SW 1271 (cell line): ENCODE results near the gene SLC47A1.
"Not testable (repeated sequence)": the region's sequence is repeated elsewhere in the genome, so short reads cannot be mapped to it uniquely, and the experiment has no call there.

Experiments
- DNase-seq, 2 experiments: peaks; one replicate each; lab custom pipeline; 2025; lab: John Stamatoyannopoulos, UW

Gene SLC47A1

DNA sequence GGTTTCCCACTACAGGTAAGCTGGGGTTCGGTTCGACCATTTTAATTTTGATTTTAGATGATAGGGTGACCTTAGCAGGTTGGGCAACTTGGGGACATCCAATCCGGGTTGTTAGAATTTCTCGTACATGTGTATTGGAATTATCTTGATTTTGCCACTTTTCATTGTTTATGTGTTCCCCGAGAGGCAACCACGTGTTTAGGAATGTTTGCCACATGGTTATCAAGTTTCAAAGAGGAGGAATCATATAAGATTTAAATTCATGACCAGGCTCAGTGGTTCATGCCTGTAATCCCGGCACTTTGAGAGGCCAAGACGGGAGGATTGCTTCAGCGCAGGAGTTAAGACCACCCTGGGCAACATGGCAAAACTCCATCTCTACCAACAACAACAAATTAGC lies 10.0 kb upstream of the SLC47A1 start:
- DNase-seq, result no peak

DNA sequence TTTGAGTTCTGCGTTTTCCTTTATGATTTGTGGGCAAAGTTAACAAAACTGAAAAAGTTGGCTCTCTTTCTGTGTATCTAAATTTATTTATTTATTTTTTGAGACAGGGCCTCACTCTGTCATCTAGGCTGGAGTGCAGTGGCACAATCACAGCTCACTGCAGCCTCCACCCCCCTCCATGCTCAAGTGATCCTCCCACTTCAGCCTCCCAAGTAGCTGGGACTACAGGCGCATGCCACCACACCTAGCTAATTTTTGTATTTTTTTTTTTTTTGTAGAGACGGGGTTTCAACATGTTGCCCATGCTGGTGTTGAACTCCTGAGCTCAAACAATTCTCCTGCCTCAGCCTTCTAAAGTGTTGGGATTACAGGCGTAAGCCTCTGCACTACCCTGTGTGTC lies 6.7 kb upstream of the SLC47A1 start:
- DNase-seq, result not testable (repeated sequence)

DNA sequence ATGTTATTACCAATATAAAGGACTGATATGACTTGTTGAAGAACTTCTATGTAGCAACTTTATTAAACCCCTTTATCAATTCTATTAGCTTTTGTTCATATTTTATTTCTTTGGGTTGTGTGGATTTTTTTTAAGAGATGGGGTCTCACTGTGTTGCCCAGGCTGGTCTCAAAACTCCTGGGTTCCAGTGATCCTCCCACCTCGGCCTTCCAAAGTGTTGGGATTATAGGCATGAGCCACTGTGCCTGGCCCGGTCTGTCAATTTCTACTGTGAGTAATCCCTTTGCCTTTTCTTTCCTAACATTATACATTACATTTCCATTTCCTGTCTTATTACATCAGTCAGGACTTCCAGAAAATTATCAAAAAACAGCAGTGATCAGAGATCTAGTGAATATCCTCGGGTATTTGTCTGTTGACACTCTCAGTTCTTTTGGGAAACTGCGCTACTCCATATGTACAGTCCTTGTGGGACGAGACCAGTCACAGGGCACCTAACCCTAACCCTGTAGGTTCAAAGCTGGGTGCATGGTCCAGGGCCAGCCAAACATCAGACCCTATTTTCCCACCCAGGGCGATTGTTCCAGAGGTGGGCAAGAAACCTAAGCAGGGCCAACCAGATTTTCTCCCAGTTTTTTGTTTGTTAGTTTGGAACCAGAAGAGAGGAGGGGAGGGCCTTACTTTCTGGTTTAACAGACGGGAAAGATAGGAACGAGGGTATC lies 1.7 kb upstream of the SLC47A1 start:
- no peak for DNase-seq

DNA sequence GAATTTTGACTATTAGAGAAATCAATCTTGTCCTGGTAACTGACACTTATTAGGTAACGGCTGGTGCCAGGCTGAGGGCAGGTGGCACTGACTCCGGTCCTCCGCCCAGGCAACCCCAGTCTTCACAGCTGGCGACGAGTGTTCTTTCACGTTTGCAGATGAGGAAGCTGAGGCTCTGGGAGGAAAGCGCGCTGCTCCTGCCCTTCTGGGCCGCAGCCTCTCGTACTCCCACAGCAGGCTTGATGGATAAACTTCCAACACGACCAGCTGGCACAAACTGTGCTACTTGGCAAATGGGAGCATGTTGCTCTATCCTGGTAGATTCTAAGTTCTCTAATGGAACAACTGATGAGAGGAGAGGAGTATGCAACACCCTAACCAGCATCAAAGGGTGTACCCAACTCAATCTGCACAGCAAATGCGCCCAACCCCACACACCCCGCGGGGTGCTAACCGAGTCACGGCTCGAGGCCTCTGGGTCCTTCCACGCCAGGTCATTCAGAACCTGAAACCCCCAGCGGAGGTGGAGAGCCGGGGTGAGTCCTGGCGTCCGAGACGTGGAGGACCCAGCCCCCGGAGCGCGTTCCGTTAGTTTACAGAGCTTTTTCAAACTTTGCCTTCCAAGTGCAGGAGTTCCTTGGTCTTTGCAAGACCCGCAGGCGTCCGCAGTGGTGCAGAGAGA lies 477 bp upstream of the SLC47A1 start:
- no peak for DNase-seq

DNA sequence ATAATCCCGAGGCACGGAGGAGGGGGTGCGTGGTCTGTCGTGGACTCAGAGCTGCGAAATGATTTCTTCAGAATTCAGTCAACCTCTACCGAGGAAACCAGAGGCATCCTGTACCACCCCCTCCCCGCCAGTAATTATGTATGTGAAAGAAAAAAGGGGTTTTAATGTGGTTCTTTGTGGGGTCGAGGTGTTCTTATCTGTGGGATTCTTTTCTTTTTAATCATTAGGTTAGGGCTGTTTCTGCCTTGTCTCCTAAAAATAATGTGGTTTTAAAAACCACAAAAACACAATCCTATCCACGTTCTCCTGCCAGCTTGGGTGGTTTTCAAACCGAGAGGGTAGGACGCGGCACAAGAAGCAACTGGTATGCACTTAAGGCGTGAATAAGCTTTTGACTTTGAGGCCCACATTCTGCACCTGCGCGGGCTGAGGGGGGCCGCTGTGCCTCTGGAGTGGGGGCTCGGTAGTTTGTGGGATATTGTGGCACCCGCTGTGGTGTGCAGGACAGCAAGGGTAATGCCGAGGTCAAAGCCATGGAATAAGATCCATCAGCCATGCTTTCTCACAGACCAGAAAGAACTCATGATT lies 1.0 kb downstream of the SLC47A1 start:
- DNase-seq, result no peak

DNA sequence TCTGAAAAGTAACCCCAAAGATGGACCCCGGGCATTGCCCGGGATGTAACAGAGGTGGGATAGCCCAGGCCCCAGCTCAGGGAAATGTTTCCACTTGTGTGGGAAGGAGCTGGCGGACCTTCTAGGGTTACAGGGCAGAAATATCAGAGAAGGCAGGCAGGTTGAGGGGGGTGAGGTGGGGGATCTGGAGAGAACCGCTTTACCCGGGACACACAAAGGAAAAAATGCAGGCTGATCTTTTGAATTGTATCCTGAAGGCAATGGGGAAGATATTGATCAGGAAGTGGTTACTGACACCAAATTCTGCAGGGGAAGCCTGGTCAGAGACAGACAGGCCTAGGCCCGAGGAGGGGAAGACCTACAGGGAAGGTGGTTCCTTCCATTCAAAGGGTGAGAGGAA lies 3.5 kb downstream of the SLC47A1 start:
- DNase-seq, result no peak

DNA sequence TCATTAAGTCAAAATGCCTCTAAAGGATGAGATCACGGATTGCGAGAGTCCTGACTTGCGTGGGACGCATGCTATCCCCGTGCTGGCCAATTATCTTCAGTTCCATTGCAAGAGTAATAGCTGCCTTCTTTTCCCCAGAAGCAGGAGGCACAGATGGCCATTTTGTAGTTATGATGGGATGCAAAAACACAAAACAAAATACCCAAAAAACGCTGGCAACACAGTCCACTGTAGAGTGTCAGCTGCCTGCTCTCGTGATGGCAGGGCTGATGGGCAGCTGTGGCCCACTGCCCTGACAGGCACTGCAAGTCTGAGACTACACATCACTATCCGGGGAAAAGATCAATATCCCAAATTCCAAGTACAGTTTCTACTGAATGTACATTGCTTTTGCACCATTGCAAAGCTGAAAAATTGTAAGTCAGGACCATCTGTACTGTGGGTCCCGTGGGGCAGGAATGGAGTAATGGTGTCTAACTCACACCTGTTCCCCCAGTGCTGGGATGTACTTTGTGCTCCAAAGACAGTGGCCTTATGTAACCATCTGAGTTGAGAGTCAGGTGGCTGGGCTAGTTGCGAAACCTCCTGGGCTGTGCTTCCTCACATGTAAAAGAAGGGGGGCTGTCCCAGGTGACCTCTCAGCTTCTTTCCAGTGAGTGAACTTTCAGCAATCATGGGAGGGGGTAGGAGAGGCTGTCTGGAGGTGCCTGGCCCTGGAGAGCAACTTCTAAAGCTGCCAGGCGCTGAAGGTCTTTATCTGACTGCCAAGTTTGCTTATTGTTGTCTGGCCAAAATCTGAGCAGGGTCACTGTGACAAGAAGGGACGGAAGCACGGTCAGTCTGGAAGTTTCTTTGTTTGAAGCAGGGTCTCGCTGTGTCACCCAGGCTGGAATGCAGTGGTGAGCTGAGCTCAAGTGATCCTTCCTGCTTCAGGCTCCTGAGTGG lies 4.7 kb downstream of the SLC47A1 start:
- no peak for DNase-seq

DNA sequence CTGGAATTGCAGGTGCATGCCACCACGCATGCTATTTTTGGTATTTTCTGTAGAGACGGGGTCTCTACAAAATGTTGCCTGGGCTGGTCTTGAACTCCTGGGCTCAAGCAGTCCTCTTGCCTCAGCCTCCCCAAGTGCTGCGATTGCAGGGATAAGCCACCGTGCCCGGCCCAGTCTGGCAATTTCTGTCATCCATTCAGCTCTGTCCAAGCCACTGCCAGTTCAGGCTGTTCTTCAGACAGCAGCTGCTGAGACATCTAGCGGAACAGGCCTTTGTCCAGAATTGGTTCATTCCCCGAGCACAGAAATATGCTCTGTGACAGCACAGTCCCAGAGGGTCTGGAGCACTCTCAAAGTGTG lies 5.4 kb downstream of the SLC47A1 start:
- no peak for DNase-seq

DNA sequence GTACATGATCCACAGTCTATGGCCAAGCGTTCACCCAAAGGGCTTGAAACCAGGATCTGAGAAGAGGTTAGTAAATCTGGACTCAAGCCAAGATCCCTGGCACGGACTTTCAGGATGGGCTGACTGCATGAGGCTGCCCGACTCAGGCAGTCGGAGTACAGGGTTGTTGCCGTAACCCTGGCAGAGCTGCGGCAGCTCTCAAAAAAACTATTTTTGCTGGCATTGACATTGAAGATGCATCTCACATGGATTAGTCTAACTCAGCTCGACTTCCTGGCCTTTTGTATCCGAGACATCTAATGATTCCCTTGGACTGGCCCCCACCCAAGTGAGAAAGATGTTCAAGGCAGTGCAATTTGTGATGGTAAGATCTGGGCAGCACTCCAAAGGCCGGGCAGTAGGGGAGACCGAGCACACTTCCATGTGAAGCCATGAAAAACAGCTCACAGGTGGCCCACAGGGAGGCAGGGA lies 6.2 kb downstream of the SLC47A1 start:
- no peak for DNase-seq

DNA sequence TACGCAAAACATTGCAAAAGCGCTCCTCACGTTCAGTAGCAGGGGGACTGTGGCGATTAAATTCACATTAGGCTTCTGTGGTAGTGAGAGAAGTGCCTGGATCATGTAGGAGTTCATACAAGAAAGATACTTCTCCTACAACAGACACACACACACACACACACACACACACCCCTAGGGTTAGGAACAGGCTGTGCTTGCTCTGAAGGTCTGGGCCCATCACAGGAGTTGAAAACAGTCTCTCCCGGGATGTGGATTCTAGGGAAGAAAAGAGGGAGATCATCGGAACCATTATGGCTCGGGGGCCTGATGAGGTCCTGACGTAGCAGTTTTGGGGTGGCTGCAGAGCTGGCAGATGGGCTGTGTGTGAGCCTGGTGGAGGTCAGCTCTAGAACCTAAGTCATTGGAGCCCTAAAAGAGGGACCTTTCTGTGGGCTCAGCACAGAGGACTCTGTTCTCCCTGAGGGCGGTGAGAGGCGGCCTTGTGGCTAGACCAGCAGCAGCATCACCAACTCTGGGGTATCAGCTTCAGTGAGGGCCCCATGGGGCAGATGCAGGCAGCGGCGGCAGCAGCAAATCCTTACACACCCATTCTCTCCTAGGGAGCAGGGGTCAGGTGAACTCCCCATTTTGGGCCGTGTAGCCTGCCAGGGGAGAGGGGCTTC lies 7.2 kb downstream of the SLC47A1 start:
- no peak for DNase-seq

DNA sequence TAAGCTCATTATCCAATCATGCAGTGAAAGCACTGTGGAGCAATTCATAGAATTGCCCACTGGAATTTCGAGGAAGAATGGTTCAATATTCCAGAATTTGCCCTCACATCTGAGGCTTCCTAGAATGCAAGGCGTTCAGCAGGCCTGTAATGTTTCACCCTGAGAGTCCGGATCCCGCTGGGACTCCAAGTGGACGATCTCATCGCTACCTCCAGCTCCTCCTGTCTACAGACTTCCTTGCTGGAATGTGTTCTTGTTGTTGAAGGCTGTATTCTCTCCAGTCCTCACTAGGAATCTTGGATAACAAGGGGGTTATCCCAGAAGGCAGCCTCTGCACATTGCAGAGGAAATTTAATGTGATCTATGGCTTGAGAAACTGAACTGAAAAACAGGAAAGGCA lies 7.8 kb downstream of the SLC47A1 start:
- no peak for DNase-seq

DNA sequence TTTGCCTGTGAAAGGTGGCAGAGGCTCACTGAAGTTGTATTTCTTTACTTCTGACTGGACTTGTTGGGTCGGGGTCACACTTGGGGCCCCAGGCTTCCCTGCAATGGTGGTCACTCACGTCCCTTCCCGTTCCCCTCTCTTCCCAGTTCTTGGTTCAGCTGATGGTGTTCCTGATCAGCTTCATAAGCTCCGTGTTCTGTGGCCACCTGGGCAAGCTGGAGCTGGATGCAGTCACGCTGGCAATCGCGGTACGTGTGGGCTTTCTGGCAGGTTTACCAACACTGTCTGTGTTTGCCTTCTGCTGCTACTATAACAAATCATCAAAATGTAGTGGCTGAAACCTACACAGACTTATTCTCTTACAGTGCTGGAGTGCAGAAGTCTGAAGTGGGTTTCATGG lies 8.6 kb downstream of the SLC47A1 start:
- DNase-seq, result no peak

DNA sequence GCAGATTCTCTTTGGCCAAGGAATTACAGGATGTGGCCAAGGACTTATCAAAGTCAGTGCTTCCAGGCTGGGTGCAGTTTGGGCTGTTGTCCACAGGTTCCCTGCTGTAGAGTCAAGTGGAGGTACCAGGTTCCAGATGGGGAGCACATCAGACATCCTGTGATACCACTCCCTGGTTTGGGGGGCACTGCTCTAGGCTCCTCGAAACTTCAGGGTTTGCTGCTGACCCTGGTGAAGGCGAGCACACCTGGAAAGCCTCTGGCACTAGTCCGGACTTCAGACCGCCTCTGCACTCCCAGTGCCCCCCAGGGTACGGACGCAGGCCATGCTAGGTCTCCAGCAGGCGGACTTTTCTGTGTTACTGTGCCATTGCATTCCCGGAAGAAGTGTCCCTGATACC lies 10.7 kb downstream of the SLC47A1 start:
- no peak for DNase-seq

DNA sequence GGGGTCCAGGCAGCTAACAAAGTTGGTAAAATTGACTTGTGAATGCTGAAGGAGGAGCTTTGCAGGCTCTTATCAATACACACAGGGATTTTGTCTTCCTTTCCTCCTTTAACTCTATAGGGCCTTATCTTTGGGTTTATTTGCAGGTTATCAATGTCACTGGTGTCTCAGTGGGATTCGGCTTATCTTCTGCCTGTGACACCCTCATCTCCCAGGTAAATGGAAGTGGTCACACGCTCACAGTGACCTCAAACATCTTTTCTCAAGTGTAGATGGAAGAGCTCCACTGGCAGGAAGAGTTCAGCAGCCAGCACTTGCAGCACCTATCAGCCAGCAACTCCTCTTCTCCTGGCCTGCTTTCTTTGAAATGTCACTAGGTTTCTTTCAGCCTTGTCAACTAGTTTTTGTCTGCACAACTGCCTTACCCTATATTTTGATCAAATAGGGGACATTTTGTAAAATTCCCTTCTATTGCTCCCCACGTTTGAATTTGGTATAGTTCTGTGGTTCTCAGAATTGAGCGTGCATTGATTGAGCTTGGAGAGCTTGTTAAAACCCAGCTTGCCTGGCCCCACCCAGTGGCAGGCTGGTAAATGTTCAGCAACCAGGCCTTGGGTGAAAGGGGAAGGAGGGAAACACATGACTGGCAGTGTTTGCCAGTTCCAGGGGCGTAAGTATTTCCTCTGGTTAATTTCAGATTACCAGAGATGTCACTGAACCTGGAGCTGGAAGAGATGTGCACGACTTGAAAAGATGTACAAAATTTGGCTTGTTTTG lies 12.8 kb downstream of the SLC47A1 start:
- DNase-seq, result no peak

DNA sequence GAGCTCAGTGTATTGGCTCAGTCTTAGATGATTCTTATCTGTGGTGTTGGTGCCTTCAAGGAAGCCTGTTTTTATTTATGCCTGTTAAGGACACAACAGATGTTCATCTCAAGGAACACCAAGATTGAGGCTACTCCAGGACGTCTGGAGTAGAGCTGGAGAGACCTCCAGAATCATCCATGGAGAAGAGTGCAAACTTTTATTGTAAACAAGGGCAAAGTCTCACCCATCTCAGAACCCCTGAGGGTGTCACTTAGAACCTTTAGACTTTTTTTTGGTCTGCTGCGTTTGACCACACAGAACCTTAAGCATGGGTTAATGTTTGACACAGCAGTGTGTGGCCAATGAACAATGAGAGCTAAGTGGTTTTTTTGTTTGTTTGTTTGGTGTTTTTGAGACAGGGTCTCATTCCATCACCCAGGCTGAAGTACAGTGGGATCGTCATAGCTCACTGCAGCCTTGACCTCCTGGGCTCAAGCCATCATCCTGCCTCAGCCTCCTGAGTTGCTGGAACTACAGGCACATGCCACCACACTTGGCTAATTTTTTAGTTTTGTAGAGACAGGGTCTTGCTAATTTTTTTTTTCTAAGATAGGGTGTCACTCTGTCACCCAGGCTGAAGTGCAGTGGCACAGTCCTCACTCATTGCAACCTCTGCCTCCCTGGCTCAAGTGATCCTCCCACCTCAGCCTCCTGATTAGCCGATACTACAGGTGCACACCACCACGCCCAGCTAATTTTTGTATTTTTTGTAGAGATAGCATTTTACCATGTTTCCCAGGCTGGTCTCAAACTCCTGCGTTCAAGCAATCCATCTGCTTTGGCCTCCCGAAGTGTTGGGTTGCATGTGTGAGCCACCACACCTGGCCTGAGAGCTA lies 16.3 kb downstream of the SLC47A1 start:
- DNase-seq, result no peak

DNA sequence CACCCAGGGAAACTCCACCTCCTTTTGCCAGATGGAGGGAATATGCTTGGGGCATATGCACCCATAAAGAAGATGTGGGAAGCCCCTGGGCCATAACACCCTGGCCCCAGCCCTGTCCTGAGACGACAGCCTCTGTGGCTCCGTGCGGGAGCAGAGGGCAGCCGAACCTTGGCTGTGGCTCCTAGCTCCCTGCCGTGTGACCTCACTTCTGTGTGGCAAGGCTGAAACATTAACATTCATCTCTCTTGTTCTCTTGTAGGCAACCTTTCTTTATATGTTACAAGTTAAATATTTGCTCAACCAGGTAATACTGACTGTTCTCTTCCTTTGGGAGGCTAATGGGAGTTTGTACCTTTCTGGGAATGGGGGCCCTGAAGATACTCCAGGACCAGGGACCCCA lies 17.5 kb downstream of the SLC47A1 start:
- DNase-seq, result no peak

DNA sequence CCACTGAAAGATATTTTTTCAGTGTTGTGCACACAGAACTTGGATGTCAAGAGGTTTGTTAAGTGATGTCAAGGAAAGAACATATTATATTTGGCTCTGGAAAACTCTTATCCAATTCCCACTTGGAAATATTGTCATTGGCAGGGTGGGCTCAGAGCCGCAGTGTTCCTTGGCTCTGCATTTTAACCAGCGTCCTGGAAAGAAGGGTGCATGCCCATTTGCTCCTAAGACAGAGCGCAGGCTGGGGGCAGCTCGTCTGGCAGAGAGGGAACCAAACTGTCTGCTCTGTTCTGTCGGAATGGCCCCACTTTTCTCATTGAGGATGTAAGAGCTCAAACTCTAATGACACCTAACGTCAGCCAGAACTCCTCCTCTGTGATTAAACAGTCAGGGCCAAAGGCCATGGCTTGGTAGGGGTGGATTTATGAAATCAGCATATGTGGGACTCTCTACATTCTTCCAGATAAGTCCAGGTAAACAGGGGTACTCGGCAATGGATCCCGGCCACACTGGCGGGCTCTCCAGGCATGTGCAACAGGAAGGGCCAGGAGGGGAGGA lies 18.0 kb downstream of the SLC47A1 start:
- DNase-seq, result no peak

DNA sequence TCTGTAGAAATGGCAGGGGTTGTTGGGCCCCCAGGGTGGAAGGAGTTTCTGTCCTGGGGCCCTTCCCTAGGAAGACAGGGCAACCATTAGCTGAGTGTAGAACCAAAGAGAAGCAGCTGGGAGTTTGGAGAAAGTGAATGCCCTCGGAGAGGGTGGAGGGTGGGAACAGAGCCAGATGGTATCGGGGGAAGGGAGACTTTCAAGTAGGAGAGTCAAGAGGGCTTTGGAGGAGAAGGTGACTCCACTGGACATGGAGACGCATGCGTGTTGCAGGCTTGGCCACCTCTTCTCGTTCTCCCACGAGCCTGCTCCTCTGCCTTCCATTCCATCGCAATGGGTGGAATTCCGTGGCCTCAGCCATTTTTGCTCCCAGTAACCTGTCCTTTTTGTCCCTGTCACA lies 19.4 kb downstream of the SLC47A1 start:
- no peak for DNase-seq

DNA sequence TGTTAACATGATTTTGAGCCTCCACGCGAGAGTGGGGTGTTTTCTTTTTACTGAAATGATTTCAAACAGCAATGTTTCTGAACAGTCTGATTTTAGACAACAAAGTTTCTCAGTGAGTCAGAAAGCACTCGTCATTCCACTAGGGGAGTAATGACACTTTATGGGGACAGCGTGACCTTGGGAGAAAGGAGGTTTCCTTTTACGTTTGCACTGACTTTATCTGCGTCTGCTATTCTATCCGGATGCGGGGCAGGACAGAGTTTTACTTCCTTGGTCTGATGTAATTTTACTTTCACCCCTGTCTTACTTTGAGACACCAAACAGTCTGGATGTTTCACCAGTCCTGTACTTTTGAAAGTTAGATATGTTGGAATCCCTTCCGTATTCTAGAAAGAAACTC lies 20.7 kb downstream of the SLC47A1 start:
- DNase-seq, result no peak

DNA sequence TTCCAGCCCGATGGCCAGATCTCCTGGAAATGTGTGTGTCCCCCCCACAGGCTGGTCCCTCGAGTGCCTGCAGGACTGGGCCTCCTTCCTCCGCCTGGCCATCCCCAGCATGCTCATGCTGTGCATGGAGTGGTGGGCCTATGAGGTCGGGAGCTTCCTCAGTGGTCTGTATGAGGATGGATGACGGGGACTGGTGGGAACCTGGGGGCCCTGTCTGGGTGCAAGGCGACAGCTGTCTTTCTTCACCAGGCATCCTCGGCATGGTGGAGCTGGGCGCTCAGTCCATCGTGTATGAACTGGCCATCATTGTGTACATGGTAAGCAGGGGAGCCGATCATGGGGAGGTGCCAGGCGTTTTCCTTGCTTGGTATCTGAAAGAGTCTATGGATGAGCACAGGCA lies 22.1 kb downstream of the SLC47A1 start:
- no peak for DNase-seq
